Mesodermal cell (in vitro differentiated cells): ENCODE results near the gene RNF213.
"Not testable (repeated sequence)": the region's sequence is repeated elsewhere in the genome, so short reads cannot be mapped to it uniquely, and the experiment has no call there.

Experiments used
- H3K27ac ChIP-seq: 2 replicates; pipeline ENCODE4 v1.7.0; 2013; ENCODE audit warnings: mild to moderate bottlenecking, low read depth, low read length, moderate library complexity; ENCODE audit not compliant: severe bottlenecking
- H3K36me3 ChIP-seq: 2 replicates; pipeline ENCODE4 v1.7.1; 2013; ENCODE audit warnings: mild to moderate bottlenecking, low read length, moderate library complexity; ENCODE audit not compliant: control insufficient read depth, insufficient read depth
- H3K4me1 ChIP-seq: one replicate; pipeline ENCODE4 v1.7.1; 2013; ENCODE audit warnings: mild to moderate bottlenecking, low read length; ENCODE audit not compliant: insufficient read depth, control insufficient read depth, poor library complexity, severe bottlenecking
- H3K4me3 ChIP-seq: 2 replicates; pipeline ENCODE4 v1.7.0; 2013; ENCODE audit warnings: low read length, control low read depth, mild to moderate bottlenecking; ENCODE audit not compliant: insufficient read depth, poor library complexity, severe bottlenecking; ENCODE audit errors: extremely low read depth
- H3K9me3 ChIP-seq: 2 replicates; pipeline ENCODE4 v1.7.1; 2013; ENCODE audit warnings: mild to moderate bottlenecking, low read length, moderate library complexity; ENCODE audit not compliant: control insufficient read depth
- WGBS, 2 experiments: methylation state at CpG; one replicate each; pipeline ENCODE4 v1.1.5; 2013; ENCODE audit warnings: missing lambda C conversion rate in 2 of 2; ENCODE audit not compliant: insufficient coverage in 2 of 2; 5-methylcytosine and 5-hydroxymethylcytosine counted together

The RNF213 gene

GRCh38 chr17:80244448-80244847, 16.2 kb upstream of the RNF213 start:
- peaks cover 46% of the 10 kb centered on the region for H3K36me3 ChIP-seq
- H3K4me3 ChIP-seq, H3K27ac ChIP-seq, H3K4me1 ChIP-seq, H3K9me3 ChIP-seq: not testable (repeated sequence)
- WGBS, 2 experiments = 92 to 97% methylated on average over 6 of the region's 6 CpGs

- WGBS, 2 experiments = 91 to 92% methylated on average over 20 to 22 of the region's 22 CpGs
- Histone ChIP-seq H3K9me3 (no peaks in the 10 kb centered on the region), H3K4me1 (no peaks in the 10 kb centered on the region), H3K27ac (no peak overlapping the region), H3K4me3 (no peak overlapping the region), H3K36me3 (peaks cover 48% of the 10 kb centered on the region)
Observed at GRCh38 chr17:80244871-80245509, 15.7 kb upstream of the RNF213 start.

GRCh38 chr17:80245566-80246265, 14.9 kb upstream of the RNF213 start:
- peaks cover 51% of the 10 kb centered on the region for H3K36me3 ChIP-seq
- 92 to 93% methylated on average over 20 to 27 of the region's 27 CpGs for WGBS, 2 experiments

GRCh38 chr17:80246266-80246681, 14.4 kb upstream of the RNF213 start:
- no peak overlapping the region for H3K27ac ChIP-seq
- WGBS, 2 experiments = 96 to 97% methylated on average over 17 of the region's 19 CpGs
- no peaks in the 10 kb centered on the region for H3K4me1 ChIP-seq
- peaks cover 46% of the 10 kb centered on the region for H3K36me3 ChIP-seq
- no peaks in the 10 kb centered on the region for H3K9me3 ChIP-seq
- H3K4me3 ChIP-seq = no peak overlapping the region

More at GRCh38 chr17:80245566-80246265, 14.9 kb upstream of the RNF213 start:
- no peaks in the 10 kb centered on the region for H3K4me1 ChIP-seq
- H3K4me3 ChIP-seq = no peak overlapping the region
- H3K9me3 ChIP-seq = no peaks in the 10 kb centered on the region
- no peak overlapping the region for H3K27ac ChIP-seq

- Histone ChIP-seq H3K9me3 (no peaks in the 10 kb centered on the region), H3K27ac (no peak overlapping the region), H3K4me3 (no peak overlapping the region), H3K36me3 (peaks cover 41% of the 10 kb centered on the region), H3K4me1 (no peaks in the 10 kb centered on the region)
- WGBS, 2 experiments = 90 to 95% methylated on average over 2 to 4 of the region's 8 CpGs
Observed at GRCh38 chr17:80246726-80247125, 13.9 kb upstream of the RNF213 start.

GRCh38 chr17:80247561-80247960, 13.1 kb upstream of the RNF213 start:
- Histone ChIP-seq H3K4me3 (no peak overlapping the region), H3K27ac (no peak overlapping the region), H3K4me1 (no peaks in the 10 kb centered on the region), H3K9me3 (no peaks in the 10 kb centered on the region), H3K36me3 (peaks cover 39% of the 10 kb centered on the region)
- 94 to 96% methylated on average over 16 to 17 of the region's 17 CpGs for WGBS, 2 experiments

- H3K9me3 ChIP-seq = no peaks in the 10 kb centered on the region
- no peaks in the 10 kb centered on the region for H3K4me1 ChIP-seq
- H3K4me3 ChIP-seq = no peak overlapping the region
- peaks cover 36% of the 10 kb centered on the region for H3K36me3 ChIP-seq
- WGBS, 2 experiments = 93 to 97% methylated on average over 16 to 23 of the region's 23 CpGs
- no peak overlapping the region for H3K27ac ChIP-seq
Observed at GRCh38 chr17:80248001-80248893, 12.4 kb upstream of the RNF213 start.

GRCh38 chr17:80248894-80249710, 11.6 kb upstream of the RNF213 start:
- no peaks in the 10 kb centered on the region for H3K9me3 ChIP-seq
- H3K36me3 ChIP-seq = peaks cover 29% of the 10 kb centered on the region
- no peak overlapping the region for H3K27ac ChIP-seq
- peaks cover 4% of the 10 kb centered on the region for H3K4me1 ChIP-seq
- H3K4me3 ChIP-seq = no peak overlapping the region
- 91 to 94% methylated on average over 23 to 25 of the region's 26 CpGs for WGBS, 2 experiments

- Histone ChIP-seq H3K4me1 (peaks cover 30% of the 10 kb centered on the region), H3K9me3 (no peaks in the 10 kb centered on the region), H3K36me3 (peaks cover 10% of the 10 kb centered on the region), H3K4me3 (no peak overlapping the region), H3K27ac (no peak overlapping the region)
- 95 to 98% methylated on average over 9 to 11 of the region's 11 CpGs for WGBS, 2 experiments
Observed at GRCh38 chr17:80251966-80252365, 8.7 kb upstream of the RNF213 start.

- H3K27ac ChIP-seq = no peak overlapping the region
- H3K9me3 ChIP-seq = no peaks in the 10 kb centered on the region
- H3K36me3 ChIP-seq = peaks cover 5% of the 10 kb centered on the region
- H3K4me1 ChIP-seq = peaks cover 30% of the 10 kb centered on the region
- no peak overlapping the region for H3K4me3 ChIP-seq
- 76 to 79% methylated on average over 10 to 12 of the region's 13 CpGs for WGBS, 2 experiments
Observed at GRCh38 chr17:80252871-80253270, 7.8 kb upstream of the RNF213 start.
